ENCODE results near the gene CXCL10. TPM values are rescaled to one million over a fixed set of nuclear protein-coding genes. Genes with fewer than 3 reads are reported as not detected.

Gene CXCL10
- total and polyA plus RNA-seq, 9 of the 15 experiments (the other 6 are each of a cell fraction or from before 2014, with no cell fraction given): 0.06 to 0.18 (median 0.08) TPM; not detected in 6

DNA sequence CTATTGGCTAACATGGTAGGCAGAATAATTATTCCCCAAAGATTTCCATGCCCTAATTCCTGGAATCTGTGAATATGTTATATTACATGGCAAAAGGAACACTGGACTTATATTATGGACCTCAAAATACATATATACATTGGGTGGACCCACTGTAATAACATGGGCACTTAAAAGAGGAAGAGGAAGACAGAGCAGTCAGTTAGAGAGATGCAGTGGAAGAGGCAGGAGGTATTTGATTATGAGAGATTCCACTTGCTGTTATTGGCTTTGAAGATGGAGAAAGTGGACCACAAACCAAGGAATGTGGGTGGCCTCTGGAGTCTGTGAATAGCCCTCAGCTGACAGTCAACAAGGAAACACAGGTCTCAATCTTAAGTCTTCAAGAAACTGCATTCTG is 37.2 kb upstream of the CXCL10 start:
- CTCF ChIA-PET (ENCODE audit: low intra/inter-chr PET ratio): no interaction called here
- Histone ChIP-seq H3K9me1 (ENCODE audit: control insufficient read depth, insufficient read depth, low read length) (no peaks in the 10 kb centered on the region), H3K79me2 (ENCODE audit: control insufficient read depth, insufficient read depth, low read length) (no peaks in the 10 kb centered on the region), H3K9me3 (replicated peaks; ENCODE audit: control insufficient read depth, insufficient read depth, low read depth, low read length) (no peaks in the 10 kb centered on the region), H3K27me3 (ENCODE audit: control insufficient read depth in 2 of 2, insufficient read depth in 2 of 2, low read length in 2 of 2) (no peaks in the 10 kb centered on the region), H3K9ac (ENCODE audit: insufficient read depth in 1 of 2, low read depth in 2 of 2, low read length in 2 of 2) (no peak overlapping the region), H3K36me3 (ENCODE audit: control insufficient read depth, insufficient read depth, low read length) (no peaks in the 10 kb centered on the region), H3K4me3 (no peak overlapping the region), H2AFZ (ENCODE audit: low read depth, low read length) (no peak overlapping the region), H3K4me2 (ENCODE audit: insufficient read depth, low read length) (no peak overlapping the region), H3K27ac (ENCODE audit: extremely low read depth, low read depth, low read length) (no peak overlapping the region), H3K4me1 (replicated peaks in 1 of 2; ENCODE audit: control insufficient read depth in 2 of 2, insufficient read depth in 2 of 2, low read length in 2 of 2) (no peaks in the 10 kb centered on the region), H4K20me1 (replicated peaks; ENCODE audit: control insufficient read depth, insufficient read depth, low read length) (no peaks in the 10 kb centered on the region)
- intact Hi-C loops (cut with micrococcal nuclease): no loop called here
- DNase-seq (ENCODE audit: extremely low read depth in 1 of 4, low spot score in 3 of 4) (no peak), ATAC-seq (no peak), FAIRE-seq (no peak)
- in situ Hi-C loops (cut with MboI): no loop called here
- no TSS peak for BruUV-seq (replicated peaks)
- POLR2A ChIA-PET: no interaction called here
- TF ChIP-seq BHLHE40 (IDR thresholded peaks at IDR 0.05; ENCODE audit: low read length): no peak
- no peak for TF ChIP-seq ASH1L (IDR thresholded peaks at IDR 0.05; ENCODE audit: borderline replicate concordance, low read depth, partially characterized antibody)
- TF ChIP-seq, protein P1, sequence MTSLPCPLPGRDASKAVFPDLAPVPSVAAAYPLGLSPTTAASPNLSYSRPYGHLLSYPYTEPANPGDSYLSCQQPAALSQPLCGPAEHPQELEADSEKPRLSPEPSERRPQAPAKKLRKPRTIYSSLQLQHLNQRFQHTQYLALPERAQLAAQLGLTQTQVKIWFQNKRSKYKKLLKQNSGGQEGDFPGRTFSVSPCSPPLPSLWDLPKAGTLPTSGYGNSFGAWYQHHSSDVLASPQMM (CRISPR knock-in tag; IDR thresholded peaks at IDR 0.05): no peak
- no peak for TF ChIP-seq NR2C1 (IDR thresholded peaks at IDR 0.05)
- no peak for TF ChIP-seq NR2C1 (tag; IDR thresholded peaks at IDR 0.05)
- TF ChIP-seq TAF9B (IDR thresholded peaks at IDR 0.05; ENCODE audit: partially characterized antibody): no peak
- no peak for TF ChIP-seq KAT8 (IDR thresholded peaks at IDR 0.05; ENCODE audit: low read depth)
- no peak for TF ChIP-seq PTBP1 (IDR thresholded peaks at IDR 0.05; ENCODE audit: low read depth, low read length)
- TF ChIP-seq TRIM24 (IDR thresholded peaks at IDR 0.05): no peak
- TF ChIP-seq HCFC1 (IDR thresholded peaks at IDR 0.05; ENCODE audit: low read depth, low read length): no peak
- no peak for TF ChIP-seq RAD21 (CRISPR knock-in tag; conservative IDR thresholded peaks at IDR 0.05 in 1 of 2, IDR thresholded peaks at IDR 0.05 in 1 of 2)
- TF ChIP-seq ZC3H11A (IDR thresholded peaks at IDR 0.05; ENCODE audit: low read depth, low read length): no peak
- no peak for TF ChIP-seq MAZ (CRISPR knock-in tag; conservative IDR thresholded peaks at IDR 0.05 in 1 of 2, IDR thresholded peaks at IDR 0.05 in 1 of 2)
- TF ChIP-seq ESRRA (IDR thresholded peaks at IDR 0.05; ENCODE audit: borderline replicate concordance, low read depth): no peak
- TF ChIP-seq, protein P2, sequence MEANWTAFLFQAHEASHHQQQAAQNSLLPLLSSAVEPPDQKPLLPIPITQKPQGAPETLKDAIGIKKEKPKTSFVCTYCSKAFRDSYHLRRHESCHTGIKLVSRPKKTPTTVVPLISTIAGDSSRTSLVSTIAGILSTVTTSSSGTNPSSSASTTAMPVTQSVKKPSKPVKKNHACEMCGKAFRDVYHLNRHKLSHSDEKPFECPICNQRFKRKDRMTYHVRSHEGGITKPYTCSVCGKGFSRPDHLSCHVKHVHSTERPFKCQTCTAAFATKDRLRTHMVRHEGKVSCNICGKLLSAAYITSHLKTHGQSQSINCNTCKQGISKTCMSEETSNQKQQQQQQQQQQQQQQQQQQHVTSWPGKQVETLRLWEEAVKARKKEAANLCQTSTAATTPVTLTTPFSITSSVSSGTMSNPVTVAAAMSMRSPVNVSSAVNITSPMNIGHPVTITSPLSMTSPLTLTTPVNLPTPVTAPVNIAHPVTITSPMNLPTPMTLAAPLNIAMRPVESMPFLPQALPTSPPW (CRISPR knock-in tag; IDR thresholded peaks at IDR 0.05): no peak
- no peak for TF ChIP-seq ESRRB (CRISPR knock-in tag; IDR thresholded peaks at IDR 0.05; ENCODE audit: borderline replicate concordance)

Measured in K562 (cell line).